Left cardiac atrium (tissue), 4 donors: ENCODE data around the gene CAMK2B. TPM values are rescaled to one million over a fixed set of nuclear protein-coding genes. Genes with fewer than 3 reads are reported as not detected.

Experiments used
- ATAC-seq, 2 donors: fragments of 200-7000 bp; cut with Tn5 transposase; one replicate each; pipeline ENCODE4 v1.9.1; 2020; ENCODE audit warnings: mild to moderate bottlenecking in 2 of 2, moderate library complexity in 2 of 2
- DNase-seq: peaks from one replicate; pipeline ENCODE4 v3.0.0-alpha.2; 2020
- intact Hi-C, 2 donors: fragments of 100-400 bp; cut with DNase I; formaldehyde crosslinking; loops; one replicate each; pipeline versions ENCODE4 v1.14.1 to v1.15.1; 2022 to 2023
- total RNA-seq, 2 donors: library from RNA; stranded (reverse); fragmentation: NEBNext Ultra II Directional; extraction: Animal tissue kit (Norgen Biotek cat#: 25700); gene quantifications; one replicate each; pipeline ENCODE4 v1.2.1, GENCODE V29; 2021
- donor health status: DM: no; HTN: yes; CAD: no.
- donor health status: DM: no; HTN: yes; CAD: no; lungs with severe emphysema.
- donor health status: DM: yes; HTN: yes; CAD: no.
- donor health status: Dilated cardiomyopathy.

CAMK2B gene
- total RNA-seq, 2 donors from 2014 or later = 75.8 to 98.7 TPM

GRCh38 chr7:44225566-44226395 lies 99.6 kb downstream of the CAMK2B start:
- ATAC-seq (no peak), DNase-seq (no peak)
- intact Hi-C loops = no loop called here

DNA sequence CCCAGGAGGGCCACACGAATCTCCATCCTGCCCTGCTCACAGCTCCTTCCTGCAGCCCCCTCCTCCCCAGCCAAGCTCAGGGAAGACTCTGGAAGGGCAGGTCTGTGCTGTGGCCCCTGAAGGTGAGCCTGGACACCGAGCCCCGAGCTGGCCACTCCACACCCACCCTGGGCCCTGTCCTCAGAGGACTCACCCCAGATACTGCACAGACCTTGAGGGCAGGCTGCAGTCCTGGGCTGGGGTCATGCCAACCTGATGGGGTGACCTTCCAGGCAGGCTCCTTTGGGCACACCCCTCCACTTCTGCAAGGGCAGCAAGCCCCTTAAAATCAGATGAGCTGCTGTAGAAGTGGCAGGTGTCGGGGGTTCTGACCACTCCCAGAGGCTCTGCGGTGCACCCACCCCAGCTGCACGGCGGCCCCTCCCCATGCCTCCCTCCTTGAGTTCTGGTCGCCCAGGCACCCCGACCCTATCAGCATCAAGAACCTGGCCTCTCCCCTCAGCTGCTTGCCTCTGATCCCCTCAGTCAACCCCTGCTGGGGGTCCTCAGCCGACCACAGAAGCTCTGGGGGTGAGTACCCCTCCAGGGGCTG lies 100.3 kb downstream of the CAMK2B start:
- DNase-seq (peak; percentile 15), ATAC-seq (no peak)
- intact Hi-C loops = no loop called here

DNA sequence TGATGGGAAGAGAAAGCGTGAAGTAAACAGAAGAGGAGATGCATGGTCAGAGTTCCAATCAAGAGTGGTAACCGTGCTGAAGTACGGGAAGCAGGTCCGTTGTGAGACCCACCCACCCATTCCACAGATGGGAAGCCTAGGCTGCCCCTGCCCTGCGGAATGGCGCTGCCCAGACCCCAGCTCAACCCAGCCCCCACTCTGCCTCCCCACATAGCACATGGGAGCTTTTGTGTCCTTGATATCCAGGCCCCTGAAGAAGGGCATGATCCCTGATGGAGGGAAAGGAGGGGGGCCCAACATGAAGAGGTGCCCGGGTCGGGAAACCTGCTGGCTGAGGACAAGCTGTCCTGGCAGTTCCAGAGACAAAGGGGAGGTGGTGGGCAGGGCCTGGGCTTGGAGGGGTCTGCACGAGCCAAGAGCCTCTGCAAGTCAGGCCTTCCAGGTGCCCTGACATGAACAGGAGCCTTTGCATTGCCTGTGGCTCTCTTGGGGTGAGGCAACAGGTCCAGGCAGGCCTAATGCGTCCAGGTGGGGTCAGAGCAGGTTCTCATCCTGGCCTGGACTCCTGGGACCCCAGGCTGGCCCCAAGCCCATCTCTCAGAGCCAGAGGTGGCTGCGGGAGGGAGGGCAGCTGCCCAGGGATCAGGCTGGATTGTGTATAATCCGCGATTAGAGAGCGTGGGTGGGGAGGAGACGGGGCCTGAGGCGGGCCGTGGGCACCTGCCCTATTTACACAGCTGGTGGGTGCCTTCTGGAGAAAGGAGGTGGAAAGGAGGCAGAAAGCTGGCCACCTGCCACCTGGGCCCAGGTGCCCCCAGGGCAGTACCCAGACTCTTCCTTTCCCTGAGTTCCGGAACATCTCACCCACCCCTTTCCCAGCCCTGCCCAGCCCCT lies 101.1 kb downstream of the CAMK2B start:
- intact Hi-C loops = no loop called here
- peak; percentile 18 for DNase-seq
- no peak for ATAC-seq

- peak; percentile 6 for DNase-seq
- ATAC-seq = no peak
- intact Hi-C loops = no loop called here
Measured at GRCh38 chr7:44223362-44224079, 101.9 kb downstream of the CAMK2B start.

DNA sequence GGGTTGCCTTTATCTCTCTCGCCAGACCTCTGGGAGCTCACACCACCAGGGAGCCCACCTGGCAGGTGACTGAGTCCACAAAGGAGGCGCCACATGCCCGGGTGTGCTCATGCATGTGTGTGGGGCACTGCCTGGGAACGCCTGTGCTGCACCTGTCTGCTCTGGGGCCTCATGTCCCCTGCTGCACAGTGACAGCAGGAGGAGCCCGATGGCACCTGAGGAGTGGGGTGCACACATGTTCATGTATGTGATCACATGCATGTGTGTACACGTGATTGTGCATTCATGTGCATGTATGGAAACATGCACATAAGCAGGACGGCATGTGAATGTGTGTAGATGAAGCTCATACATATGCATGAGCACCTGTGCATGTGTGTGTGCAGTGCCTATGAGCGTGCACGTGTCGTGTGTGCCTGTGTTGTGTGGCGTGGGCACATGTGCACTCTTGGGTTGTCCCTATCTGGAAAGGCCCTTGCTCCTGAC lies 102.6 kb downstream of the CAMK2B start:
- intact Hi-C loops = no loop called here
- DNase-seq = peak; percentile 0
- no peak for ATAC-seq

GRCh38 chr7:44222074-44222473 lies 103.3 kb downstream of the CAMK2B start:
- intact Hi-C loops = no loop called here
- DNase-seq (no peak), ATAC-seq (no peak)

- intact Hi-C loops = no loop called here
- ATAC-seq (no peak), DNase-seq (no peak)
Measured at GRCh38 chr7:44221231-44221791, 104.1 kb downstream of the CAMK2B start.

DNA sequence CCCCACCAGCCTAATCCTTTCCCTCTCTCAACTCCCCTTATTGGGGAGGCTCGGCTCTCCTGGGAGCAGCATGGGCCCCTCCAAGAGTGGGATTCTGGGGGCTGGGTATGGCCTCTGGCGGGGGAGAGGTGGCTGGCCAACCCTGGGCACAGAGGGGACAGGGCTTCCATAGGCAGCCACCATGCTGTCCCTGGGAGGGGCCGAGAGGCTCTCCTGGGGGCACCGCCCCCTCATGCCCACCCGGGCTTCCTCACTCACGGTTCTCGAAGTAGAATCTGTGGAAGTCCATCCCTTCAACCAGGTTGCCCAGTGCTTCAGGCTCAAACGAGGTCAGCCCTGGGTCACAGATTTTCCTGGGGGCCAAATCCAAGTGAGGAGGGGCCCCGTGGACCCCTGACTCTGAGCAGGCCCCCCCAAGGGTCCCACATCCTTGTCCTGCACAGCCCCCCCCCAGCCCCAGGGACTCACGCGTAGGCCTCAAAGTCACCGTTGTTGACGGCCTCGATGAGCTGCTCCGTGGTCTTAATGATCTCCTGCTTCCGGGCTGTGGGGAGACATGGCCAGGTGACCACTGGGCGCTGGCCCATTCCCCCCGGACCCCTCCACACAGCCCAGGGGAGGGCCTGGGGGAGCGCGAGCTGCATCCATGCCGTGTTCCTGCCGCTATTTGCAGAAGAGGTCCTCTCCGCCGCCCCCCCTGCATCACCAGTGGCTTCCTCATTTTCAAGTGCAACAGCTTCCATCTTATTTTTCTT lies 104.9 kb downstream of the CAMK2B start:
- ATAC-seq (no peak), DNase-seq (no peak)
- intact Hi-C loops = no loop called here

DNA sequence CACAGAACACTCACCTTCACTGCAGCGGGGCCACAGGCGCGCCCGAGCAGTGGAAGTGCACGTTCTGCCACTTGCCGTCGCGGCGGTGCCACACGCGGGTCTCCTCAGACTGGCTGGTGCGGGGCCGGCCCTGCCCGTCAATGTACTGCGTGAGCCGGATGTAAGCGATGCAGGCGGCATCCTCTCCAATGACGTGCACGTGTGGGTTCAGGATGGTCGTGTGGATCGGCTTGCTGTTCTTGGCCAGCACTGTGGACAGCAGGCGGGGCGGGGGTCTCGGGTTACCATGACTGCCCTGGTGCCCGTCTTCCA lies 105.4 kb downstream of the CAMK2B start:
- intact Hi-C loops = no loop called here
- ATAC-seq = no peak
- no peak for DNase-seq

- intact Hi-C loops = loop anchor here in 1 of 2 donors (10.0 kb wide), 1 partner anchor 345 kb away; no protein-coding TSS in a partner anchor
- DNase-seq (no peak), ATAC-seq (no peak)
Measured at GRCh38 chr7:44219371-44220045, 105.9 kb downstream of the CAMK2B start.

- intact Hi-C loops = loop anchor here in 1 of 2 donors (10.0 kb wide), 1 partner anchor 346 kb away; no protein-coding TSS in a partner anchor
- no peak for DNase-seq
- ATAC-seq = peak; percentile 4 to 82
Measured at GRCh38 chr7:44218418-44219201, 106.8 kb downstream of the CAMK2B start.

GRCh38 chr7:44217852-44218402 lies 107.5 kb downstream of the CAMK2B start:
- ATAC-seq = peak in 1 of 2 donors; percentile 4
- intact Hi-C loops = loop anchor here in 1 of 2 donors (10.0 kb wide), 1 partner anchor 347 kb away; no protein-coding TSS in a partner anchor

DNA sequence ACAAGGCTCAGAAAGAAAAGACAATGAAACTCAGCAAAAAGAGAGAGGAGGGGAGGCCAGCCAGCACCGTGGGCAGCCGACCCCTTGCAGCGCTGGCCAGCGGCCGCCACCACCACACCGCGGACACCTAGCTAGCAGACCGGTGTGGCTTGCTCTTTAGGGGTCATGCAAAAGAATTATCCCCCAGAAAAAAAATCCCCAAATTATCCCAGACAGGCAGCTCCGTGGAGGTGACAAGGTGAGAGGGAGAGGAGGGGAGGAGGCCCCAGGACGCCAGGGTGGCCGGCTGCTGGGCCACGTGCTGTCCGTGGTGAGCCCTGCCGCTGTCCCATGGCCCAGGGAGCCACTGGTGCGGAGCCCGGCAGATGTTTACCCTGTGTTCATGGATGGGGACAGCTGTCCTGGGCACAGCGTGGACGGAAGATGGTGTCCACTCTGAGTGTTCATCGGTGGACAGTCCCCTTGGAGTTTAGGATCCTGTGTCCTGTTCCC lies 108.1 kb downstream of the CAMK2B start:
- ATAC-seq = no peak
- DNase-seq = no peak
- intact Hi-C loops = loop anchor here in 1 of 2 donors (10.0 kb wide), 1 partner anchor 348 kb away; no protein-coding TSS in a partner anchor

More at GRCh38 chr7:44217852-44218402, 107.5 kb downstream of the CAMK2B start:
- DNase-seq = no peak

GRCh38 chr7:44216521-44217222 lies 108.7 kb downstream of the CAMK2B start:
- no peak for DNase-seq
- no peak for ATAC-seq
- intact Hi-C loops = loop anchor here in 1 of 2 donors (10.0 kb wide), 1 partner anchor 348 kb away; no protein-coding TSS in a partner anchor

- no peak for ATAC-seq
- DNase-seq = no peak
- intact Hi-C loops = loop anchor here in 1 of 2 donors (10.0 kb wide), 1 partner anchor 349 kb away; no protein-coding TSS in a partner anchor
Measured at GRCh38 chr7:44216019-44216418, 109.4 kb downstream of the CAMK2B start.
